PC-3 (cell line): Measurements from ENCODE around the gene PLXNB3. TPM values are rescaled to one million over a fixed set of nuclear protein-coding genes. Genes with fewer than 3 reads are reported as not detected.

Experiments used
- ATAC-seq: fragments of 200-7000 bp; cut with Tn5 transposase; 2 replicates; pipeline ENCODE4 v1.9.1; 2020; ENCODE audit warnings: mild to moderate bottlenecking, moderate library complexity
- BruUV-seq: library from RNA; stranded (reverse); fragments of 400-500 nt; replicated peaks from 2 replicates; lab custom pipeline; 2021; lab: Mats Ljungman, UMichigan
- CTCF ChIA-PET: fragments of 300-600 bp; sonication (Branson Sonifier 250); formaldehyde crosslinking; loops from one replicate; lab custom pipeline; 2022; ENCODE audit warnings: antibody characterized with exemption; lab: Charles Lee
- POLR2A ChIA-PET: fragments of 300-600 bp; sonication (Branson Sonifier 250); formaldehyde crosslinking; loops from one replicate; lab custom pipeline; 2022; ENCODE audit warnings: antibody characterized with exemption; ENCODE audit not compliant: unreplicated experiment; lab: Charles Lee
- DNase-seq: peaks from one replicate; pipeline ENCODE4 v3.0.0-alpha.2; 2015
- H2AFZ ChIP-seq: fragments of 300-600 bp; sonication (generic); 2 replicates; pipeline ENCODE4 v1.6.0; 2016; ENCODE audit warnings: antibody characterized with exemption, low read length
- H3F3A ChIP-seq: fragments of 300-600 bp; sonication (generic); one replicate; pipeline ENCODE4 v1.6.0; 2017; ENCODE audit warnings: antibody characterized with exemption, low read length, control low read depth, mild to moderate bottlenecking; ENCODE audit not compliant: unreplicated experiment
- H3K27ac ChIP-seq: fragments of 300-600 bp; sonication (generic); 2 replicates; pipeline ENCODE4 v1.5.1; 2016; ENCODE audit warnings: mild to moderate bottlenecking, low read length
- H3K27me3 ChIP-seq: fragments of 300-600 bp; sonication (generic); 2 replicates; pipeline ENCODE4 v1.6.1; 2016; ENCODE audit warnings: low read length, mixed read lengths
- H3K36me3 ChIP-seq: fragments of 300-600 bp; sonication (generic); 2 replicates; pipeline ENCODE4 v1.6.1; 2016; ENCODE audit warnings: low read depth, mixed run types, low read length, mixed read lengths
- H3K4me1 ChIP-seq: fragments of 300-600 bp; sonication (generic); 2 replicates; pipeline ENCODE4 v1.5.1; 2016; ENCODE audit warnings: low read length; ENCODE audit not compliant: insufficient read depth
- H3K4me2 ChIP-seq: fragments of 300-600 bp; sonication (generic); 2 replicates; pipeline ENCODE4 v1.6.0; 2016; ENCODE audit warnings: low read length
- H3K4me3 ChIP-seq: fragments of 300-600 bp; sonication (generic); 2 replicates; pipeline ENCODE4 v1.5.1; 2016; ENCODE audit warnings: mild to moderate bottlenecking, low read length, mixed read lengths
- H3K79me2 ChIP-seq: fragments of 300-600 bp; sonication (generic); 2 replicates; pipeline ENCODE4 v1.6.1; 2017; ENCODE audit warnings: low read length, mixed read lengths
- H3K9ac ChIP-seq: fragments of 300-600 bp; sonication (generic); 2 replicates; pipeline ENCODE4 v1.6.0; 2016; ENCODE audit warnings: mild to moderate bottlenecking, low read length
- H3K9me2 ChIP-seq: fragments of 300-600 bp; sonication (generic); replicated peaks from 2 replicates; pipeline ENCODE4 v1.6.1; 2016; ENCODE audit warnings: mixed run types, low read length, mixed read lengths
- H3K9me3 ChIP-seq: fragments of 300-600 bp; sonication (generic); 2 replicates; pipeline ENCODE4 v1.6.1; 2016; ENCODE audit warnings: low read length, mixed read lengths
- H4K20me1 ChIP-seq: fragments of 300-600 bp; sonication (generic); 2 replicates; pipeline ENCODE4 v1.6.1; 2016; ENCODE audit warnings: low read length, mixed read lengths
- CTCF ChIP-seq: fragments of 300-600 bp; sonication (generic); conservative IDR thresholded peaks from 2 replicates; pipeline ENCODE4 v1.5.1; 2017; ENCODE audit warnings: antibody characterized with exemption, low read depth, mild to moderate bottlenecking, low read length
- EZH2 ChIP-seq: fragments of 300-600 bp; sonication (generic); IDR thresholded peaks from one replicate; pipeline ENCODE4 v1.6.1; 2017; ENCODE audit warnings: antibody characterized with exemption, mild to moderate bottlenecking, low read length; ENCODE audit not compliant: unreplicated experiment
- EZH2phosphoT487 ChIP-seq: fragments of 300-600 bp; sonication (generic); IDR thresholded peaks from 2 replicates; pipeline ENCODE4 v1.6.1; 2018; ENCODE audit warnings: mild to moderate bottlenecking, antibody characterized with exemption, low read length, borderline replicate concordance
- intact Hi-C: fragments of 100-400 bp; cut with micrococcal nuclease; formaldehyde crosslinking; loops from 2 replicates; pipeline ENCODE4 v1.9.0; 2023
- total RNA-seq: library from RNA; depleted of rRNA; stranded (reverse); fragments of >200 nt; gene quantifications from 2 replicates; pipeline ENCODE4 v1.2.3, GENCODE V29; 2014

The PLXNB3 gene
- total RNA-seq, 1 experiment from 2014 or later: 27.3 TPM

- H3K27me3 ChIP-seq: no peaks in the 10 kb centered on the region
- BruUV-seq: no TSS peak
- CTCF ChIA-PET: no interaction called here
Measured at GRCh38 chrX:153789654-153790053, 25.6 kb downstream of the PLXNB3 start.

GRCh38 chrX:153791104-153791852 is 27.2 kb downstream of the PLXNB3 start:
- intact Hi-C loops: no loop called here
- BruUV-seq: no TSS peak
- ATAC-seq (no peak), DNase-seq (no peak)
- H3K9me3 ChIP-seq: no peaks in the 10 kb centered on the region
- no peaks in the 10 kb centered on the region for H3K9me2 ChIP-seq
- TF ChIP-seq EZH2: no peak
- TF ChIP-seq EZH2phosphoT487: no peak
- TF ChIP-seq CTCF: no peak
- H3K4me2 ChIP-seq: no peak overlapping the region
- no peaks in the 10 kb centered on the region for H3K27me3 ChIP-seq
- peaks cover 56% of the 10 kb centered on the region for H3K79me2 ChIP-seq
- H3K4me3 ChIP-seq: no peak overlapping the region
- peaks cover 20% of the 10 kb centered on the region for H3K4me1 ChIP-seq
- H2AFZ ChIP-seq: no peak overlapping the region
- no peak overlapping the region for H3K27ac ChIP-seq
- H3K9ac ChIP-seq: no peak overlapping the region
- H3F3A ChIP-seq: no peaks in the 10 kb centered on the region
- ChIA-PET POLR2A (no interaction called here), CTCF (no interaction called here)
- no peaks in the 10 kb centered on the region for H3K36me3 ChIP-seq
- no peaks in the 10 kb centered on the region; the same call in 1 of the 2 replicates for H4K20me1 ChIP-seq

More at GRCh38 chrX:153789654-153790053, 25.6 kb downstream of the PLXNB3 start:
- H3K4me1 ChIP-seq: peaks cover 10% of the 10 kb centered on the region; the same call in 1 of the 2 replicates
- no peaks in the 10 kb centered on the region; the same call in 1 of the 2 replicates for H4K20me1 ChIP-seq
- no peak overlapping the region for H3K27ac ChIP-seq
- no peak overlapping the region for H3K4me2 ChIP-seq
- H3K79me2 ChIP-seq: peaks cover 39% of the 10 kb centered on the region
- no peaks in the 10 kb centered on the region for H3K9me3 ChIP-seq
- DNase-seq (no peak), ATAC-seq (no peak)
- H3F3A ChIP-seq: no peaks in the 10 kb centered on the region
- no peaks in the 10 kb centered on the region for H3K36me3 ChIP-seq
- TF ChIP-seq EZH2 (no peak), CTCF (no peak), EZH2phosphoT487 (no peak)
- no peaks in the 10 kb centered on the region for H3K9me2 ChIP-seq
- intact Hi-C loops: no loop called here
- no peak overlapping the region for H2AFZ ChIP-seq
- H3K4me3 ChIP-seq: no peak overlapping the region
- no peak overlapping the region for H3K9ac ChIP-seq
- POLR2A ChIA-PET: no interaction called here

GRCh38 chrX:153792368-153792767 is 28.3 kb downstream of the PLXNB3 start:
- Histone ChIP-seq H3K27me3 (no peaks in the 10 kb centered on the region), H3K4me2 (peak overlapping the region; percentile 98), H3F3A (no peaks in the 10 kb centered on the region), H2AFZ (no peak overlapping the region), H3K4me3 (peak overlapping the region; percentile 90; the same call in 1 of the 2 replicates), H3K27ac (no peak overlapping the region), H3K4me1 (peaks cover 21% of the 10 kb centered on the region), H3K79me2 (peaks cover 61% of the 10 kb centered on the region), H3K9me2 (no peaks in the 10 kb centered on the region), H3K36me3 (peaks cover 5% of the 10 kb centered on the region; the same call in 1 of the 2 replicates), H3K9ac (no peak overlapping the region), H3K9me3 (no peaks in the 10 kb centered on the region), H4K20me1 (no peaks in the 10 kb centered on the region; the same call in 1 of the 2 replicates)
- CTCF ChIA-PET: no interaction called here
- DNase-seq (no peak), ATAC-seq (no peak)
- no peak for TF ChIP-seq EZH2
- no peak for TF ChIP-seq EZH2phosphoT487
- TF ChIP-seq CTCF: no peak
- intact Hi-C loops: no loop called here
- POLR2A ChIA-PET: no interaction called here
- no TSS peak for BruUV-seq
